Peyer's patch (tissue), 4 donors: Measurements from ENCODE around the gene FLRT3. TPM values are rescaled to one million over a fixed set of nuclear protein-coding genes. Genes with fewer than 3 reads are reported as not detected.
A peak's percentile ranks its signal among the peaks of the same experiment; 100 is the strongest.

Source experiments
- DNase-seq, 3 donors: peaks; one replicate each; pipeline ENCODE4 v3.0.0-alpha.2; 2017 to 2019
- H3K27ac ChIP-seq, 4 donors: fragments of 200-600 bp; sonication (generic); one replicate each; pipeline ENCODE4 v1.5.1; 2016 to 2019
- H3K27me3 ChIP-seq, 2 donors: fragments of 200-600 bp; sonication (generic); one replicate each; pipeline ENCODE4 v1.5.1; 2019
- H3K36me3 ChIP-seq, 3 donors: fragments of 200-600 bp; sonication (generic); one replicate each; pipeline ENCODE4 v1.5.1; 2016 to 2019
- H3K4me1 ChIP-seq, 4 donors: fragments of 200-600 bp; sonication (generic); one replicate each; pipeline ENCODE4 v1.5.1; 2016 to 2019
- H3K4me3 ChIP-seq, 4 donors: fragments of 200-600 bp; sonication (generic); 1 replicate in 3 of 4; 2 replicates in 1 of 4; pipeline ENCODE4 v1.5.1; 2016 to 2019; ENCODE audit warnings: mild to moderate bottlenecking in 1 of 4
- H3K9me3 ChIP-seq, 4 donors: fragments of 200-600 bp; sonication (generic); one replicate each; pipeline ENCODE4 v1.5.1; 2016 to 2019; ENCODE audit warnings: mild to moderate bottlenecking in 1 of 4
- CTCF ChIP-seq, 6 experiments: fragments of 450-650 bp in 4 of 6; fragments of 200-600 bp in 2 of 6; sonication (generic) in 1 of 6; IDR thresholded peaks; one replicate each; pipeline ENCODE4 v1.5.1; 2017 to 2019; ENCODE audit warnings: antibody characterized with exemption in 6 of 6, mild to moderate bottlenecking in 3 of 6, moderate library complexity in 1 of 6
- POLR2A ChIP-seq, 2 donors: fragments of 450-650 bp; IDR thresholded peaks; one replicate each; pipeline ENCODE4 v1.5.1; 2017; ENCODE audit warnings: antibody characterized with exemption in 2 of 2, mild to moderate bottlenecking in 2 of 2, moderate library complexity in 2 of 2
- total RNA-seq, 4 donors: library from RNA; depleted of rRNA; stranded (reverse); fragments of >200 nt; gene quantifications; one replicate each; pipeline ENCODE4 v1.1.0, GENCODE V29; 2016

FLRT3 gene
- total RNA-seq, 4 donors from 2014 or later = 1.1 to 8.8 (median 3.9) TPM; not detected in 1

GRCh38 chr20:14355791-14356190, 18.4 kb upstream of the FLRT3 start:
- no peaks in the 10 kb centered on the region for H3K27me3 ChIP-seq
- no peaks in the 10 kb centered on the region for H3K9me3 ChIP-seq
- no peak overlapping the region for H3K27ac ChIP-seq
- no peaks in the 10 kb centered on the region for H3K36me3 ChIP-seq
- no peak overlapping the region for H3K4me3 ChIP-seq
- H3K4me1 ChIP-seq = no peaks in the 10 kb centered on the region
- DNase-seq = no peak
- no peak for TF ChIP-seq CTCF (IDR thresholded peaks at IDR 0.05)
- TF ChIP-seq POLR2A (IDR thresholded peaks at IDR 0.05) = no peak

DNA sequence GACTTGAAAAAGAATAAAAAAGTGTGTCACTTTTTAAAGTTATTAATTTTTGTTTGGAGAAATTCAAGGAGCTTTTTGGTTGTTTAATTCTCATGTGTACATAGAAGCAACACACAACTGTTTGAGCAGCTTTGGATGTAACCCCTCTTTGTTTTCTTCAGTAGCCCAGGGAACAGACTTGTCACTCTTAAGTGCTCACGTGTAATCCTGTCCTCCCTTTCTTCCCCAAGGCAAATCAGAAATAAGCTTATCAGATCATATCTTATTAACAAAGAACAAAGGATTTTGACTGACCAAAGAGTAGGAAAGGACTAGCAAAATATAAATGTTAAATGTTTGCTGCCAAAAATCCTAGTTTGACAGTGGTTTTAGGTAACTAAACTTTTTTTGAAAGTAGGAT, 7.3 kb upstream of the FLRT3 start:
- peaks cover 0 to 11% (median 0%) of the 10 kb centered on the region in 4 donors for H3K4me1 ChIP-seq
- H3K36me3 ChIP-seq = no peaks in the 10 kb centered on the region
- H3K9me3 ChIP-seq = no peaks in the 10 kb centered on the region
- no peaks in the 10 kb centered on the region for H3K27me3 ChIP-seq
- no peak for DNase-seq
- H3K4me3 ChIP-seq = no peak overlapping the region
- H3K27ac ChIP-seq = no peak overlapping the region
- no peak for TF ChIP-seq CTCF (IDR thresholded peaks at IDR 0.05)
- TF ChIP-seq POLR2A (IDR thresholded peaks at IDR 0.05) = no peak

DNA sequence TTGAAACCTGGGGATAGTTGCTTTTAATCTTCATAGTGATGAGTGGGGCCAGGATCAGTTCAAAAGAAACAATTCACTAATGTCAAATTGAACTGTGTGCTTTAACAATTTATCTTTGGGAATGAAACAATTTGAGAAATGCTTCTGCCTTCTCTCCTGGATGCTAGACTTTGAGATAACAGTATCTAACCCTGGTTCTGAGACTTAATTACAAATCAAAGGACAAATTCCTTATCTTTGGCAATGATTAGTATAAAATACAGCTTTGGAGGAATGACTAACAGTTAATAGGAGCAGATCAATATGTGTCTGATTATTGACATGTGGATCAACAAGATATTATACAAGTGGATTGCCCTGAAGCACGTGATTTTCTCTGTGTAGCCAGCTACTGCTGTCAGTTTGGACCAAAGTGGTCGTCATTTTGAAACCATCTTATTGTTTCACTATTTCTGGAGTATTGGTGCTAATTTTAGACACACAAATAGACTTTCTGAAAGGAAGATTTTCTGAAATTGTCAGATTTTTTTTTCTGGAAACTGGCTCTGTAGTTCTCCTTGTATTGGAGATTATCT, 6.2 kb upstream of the FLRT3 start:
- Histone ChIP-seq H3K4me1 (peaks cover 0 to 11% (median 0%) of the 10 kb centered on the region in 4 donors), H3K9me3 (no peaks in the 10 kb centered on the region), H3K4me3 (no peak overlapping the region), H3K36me3 (no peaks in the 10 kb centered on the region), H3K27ac (no peak overlapping the region), H3K27me3 (no peaks in the 10 kb centered on the region)
- TF ChIP-seq POLR2A (IDR thresholded peaks at IDR 0.05) = no peak
- TF ChIP-seq CTCF (IDR thresholded peaks at IDR 0.05) = no peak
- no peak for DNase-seq

DNA sequence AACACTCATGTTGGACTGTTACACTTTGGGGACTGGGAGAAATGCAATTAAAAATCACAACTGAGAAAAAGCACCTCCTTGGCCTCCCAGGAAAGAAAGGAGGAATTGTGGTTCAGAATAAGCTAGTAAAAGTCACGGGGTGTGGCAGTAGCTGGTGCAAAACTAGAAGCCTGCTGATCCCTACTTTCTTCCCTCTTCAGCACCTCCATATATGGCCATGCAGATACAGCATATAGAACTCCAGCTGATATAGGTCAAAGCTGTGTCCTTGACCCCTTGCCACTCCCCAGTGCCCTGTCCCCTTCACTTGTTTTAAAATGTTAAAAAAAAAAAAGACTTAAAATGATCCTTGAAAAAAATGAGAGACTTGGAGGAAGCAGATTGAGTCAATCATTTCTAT, 5.5 kb upstream of the FLRT3 start:
- H3K9me3 ChIP-seq = no peaks in the 10 kb centered on the region
- no peaks in the 10 kb centered on the region for H3K27me3 ChIP-seq
- TF ChIP-seq POLR2A (IDR thresholded peaks at IDR 0.05) (no peak), CTCF (IDR thresholded peaks at IDR 0.05) (no peak)
- H3K27ac ChIP-seq = peak overlapping the region in 1 of 4 donors; percentile 16
- H3K4me3 ChIP-seq = no peak overlapping the region
- DNase-seq = no peak
- H3K36me3 ChIP-seq = no peaks in the 10 kb centered on the region
- H3K4me1 ChIP-seq = peaks cover 0 to 11% (median 0%) of the 10 kb centered on the region in 4 donors

- no peak overlapping the region for H3K27ac ChIP-seq
- H3K4me3 ChIP-seq = no peak overlapping the region
- no peaks in the 10 kb centered on the region for H3K9me3 ChIP-seq
- no peak for DNase-seq
- TF ChIP-seq CTCF (IDR thresholded peaks at IDR 0.05) (no peak), POLR2A (IDR thresholded peaks at IDR 0.05) (no peak)
- H3K27me3 ChIP-seq = no peaks in the 10 kb centered on the region
- H3K36me3 ChIP-seq = no peaks in the 10 kb centered on the region
- peaks cover 0 to 11% (median 0%) of the 10 kb centered on the region in 4 donors for H3K4me1 ChIP-seq
Observed at GRCh38 chr20:14341801-14342200, 4.4 kb upstream of the FLRT3 start.

- DNase-seq = no peak
- Histone ChIP-seq H3K4me3 (peak overlapping the region in 3 of 4 donors; percentile 13 to 62 (median 52)), H3K27ac (peak overlapping the region in 2 of 4 donors; percentile 31 to 34)
Observed at GRCh38 chr20:14336686-14337085, 726 bp downstream of the FLRT3 start.

More at GRCh38 chr20:14336686-14337085, 726 bp downstream of the FLRT3 start:
- Histone ChIP-seq H3K4me1 (peaks cover 0 to 1% (median 0%) of the 10 kb centered on the region in 4 donors), H3K9me3 (no peaks in the 10 kb centered on the region), H3K36me3 (no peaks in the 10 kb centered on the region), H3K27me3 (no peaks in the 10 kb centered on the region)
- no peak for TF ChIP-seq POLR2A (IDR thresholded peaks at IDR 0.05)
- peak in 2 of 6 experiments; percentile 11 to 29 for TF ChIP-seq CTCF (IDR thresholded peaks at IDR 0.05)
